ENCODE measurements around the gene LIPA. TPM values are rescaled to one million over a fixed set of nuclear protein-coding genes. Genes with fewer than 3 reads are reported as not detected.

LIPA gene
- total and polyA plus RNA-seq, 2 experiments from 2014 or later, result 113 to 134 TPM

DNA sequence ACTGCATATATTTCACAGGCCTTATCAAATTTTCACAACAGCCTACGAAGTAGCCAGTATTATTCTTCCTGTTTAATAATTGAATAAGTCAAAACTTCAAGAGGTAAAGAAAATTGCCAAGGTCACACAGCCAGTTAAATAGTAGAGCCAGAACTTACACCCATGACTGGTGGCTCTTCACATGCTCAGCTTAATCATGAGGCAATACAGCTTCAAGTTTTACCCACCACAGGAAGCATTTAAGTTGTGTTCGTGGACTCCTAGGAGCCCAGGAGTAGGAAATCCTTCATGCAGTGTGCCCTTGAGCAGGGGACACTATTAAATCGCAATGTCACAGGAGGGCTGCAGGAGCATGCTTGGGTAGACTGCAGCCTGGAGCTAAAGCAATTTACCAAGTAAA, 11.1 kb downstream of the LIPA start:
- Histone ChIP-seq H2AFZ (no peak overlapping the region), H3K4me3 (no peak overlapping the region), H3K9me3 (ENCODE audit: low read depth) (no peaks in the 10 kb centered on the region), H3K36me3 (ENCODE audit: low read depth) (peaks cover 11% of the 10 kb centered on the region; the same call in 1 of the 2 replicates), H3K27ac (no peak overlapping the region), H3K9ac (no peak overlapping the region), H3K27me3 (replicated peaks; ENCODE audit: insufficient read depth) (no peaks in the 10 kb centered on the region), H4K20me1 (ENCODE audit: insufficient read depth) (no peaks in the 10 kb centered on the region), H3F3A (ENCODE audit: insufficient read depth) (peaks cover 15% of the 10 kb centered on the region), H3K79me2 (ENCODE audit: insufficient read depth) (no peaks in the 10 kb centered on the region), H3K4me2 (ENCODE audit: unreplicated experiment) (no peak overlapping the region), H3K9me2 (ENCODE audit: insufficient read depth) (no peaks in the 10 kb centered on the region), H3K4me1 (ENCODE audit: insufficient read depth) (peaks cover 12% of the 10 kb centered on the region)
- 59 to 64% methylated on average over 3 of the region's 3 CpGs for WGBS, 2 experiments (ENCODE audit: low coverage in 1 of 2, low lambda C conversion rate in 2 of 2, missing lambda C conversion rate in 2 of 2)
- in situ Hi-C loops (cut with MboI), result no loop called here
- no peak for TF ChIP-seq EZH2 (IDR thresholded peaks at IDR 0.05; ENCODE audit: insufficient read depth, poor library complexity, severe bottlenecking)
- no peak for TF ChIP-seq EZH2phosphoT487 (IDR thresholded peaks at IDR 0.05; ENCODE audit: insufficient read depth, low read depth)
- no peak for DNase-seq

DNA sequence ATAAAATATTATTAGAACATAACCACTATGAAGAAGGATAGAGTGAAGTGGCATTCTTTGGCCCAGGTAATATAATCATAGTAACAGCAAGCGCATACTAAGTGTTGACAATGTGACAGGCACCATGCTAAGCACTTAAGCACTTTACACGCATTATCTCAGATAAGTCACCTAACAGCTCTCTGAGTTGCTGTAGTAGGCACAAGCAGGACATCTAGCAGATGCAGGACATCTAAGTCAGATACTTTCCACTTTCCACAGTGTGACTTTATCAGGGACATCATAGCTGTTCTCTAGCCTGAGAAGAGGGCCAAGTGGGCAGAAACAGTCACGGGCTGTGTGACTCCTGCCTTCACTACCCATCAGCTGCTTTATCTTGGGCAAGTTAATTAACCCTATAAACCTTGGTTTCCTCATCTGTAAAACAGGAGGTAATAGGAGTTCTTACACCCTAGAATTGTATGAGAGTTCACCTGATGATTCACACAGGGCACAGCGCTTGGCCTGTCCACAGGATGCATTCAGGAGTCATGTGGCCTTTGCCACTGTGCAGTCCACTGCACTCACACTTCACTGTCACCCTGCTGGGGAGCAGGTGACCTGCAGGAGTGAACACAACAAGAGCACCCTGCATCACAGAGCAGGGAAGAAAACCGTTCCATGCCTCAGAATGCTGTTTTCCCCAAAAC, 12.5 kb downstream of the LIPA start:
- in situ Hi-C loops (cut with MboI), result no loop called here
- H3K4me3 ChIP-seq, result no peak overlapping the region
- peaks cover 15% of the 10 kb centered on the region for H3F3A ChIP-seq (ENCODE audit: insufficient read depth)
- no peak overlapping the region for H3K9ac ChIP-seq
- no peak overlapping the region for H3K4me2 ChIP-seq (ENCODE audit: unreplicated experiment)
- peaks cover 7% of the 10 kb centered on the region; the same call in 1 of the 2 replicates for H3K36me3 ChIP-seq (ENCODE audit: low read depth)
- H3K79me2 ChIP-seq (ENCODE audit: insufficient read depth), result no peaks in the 10 kb centered on the region
- TF ChIP-seq EZH2 (IDR thresholded peaks at IDR 0.05; ENCODE audit: insufficient read depth, poor library complexity, severe bottlenecking) (no peak), EZH2phosphoT487 (IDR thresholded peaks at IDR 0.05; ENCODE audit: insufficient read depth, low read depth) (no peak)
- no peaks in the 10 kb centered on the region for H4K20me1 ChIP-seq (ENCODE audit: insufficient read depth)
- no peak overlapping the region for H2AFZ ChIP-seq
- no peaks in the 10 kb centered on the region for H3K9me2 ChIP-seq (ENCODE audit: insufficient read depth)
- 87 to 88% methylated on average over 5 of the region's 5 CpGs for WGBS, 2 experiments (ENCODE audit: low coverage in 1 of 2, low lambda C conversion rate in 2 of 2, missing lambda C conversion rate in 2 of 2)
- no peak for DNase-seq
- no peaks in the 10 kb centered on the region for H3K9me3 ChIP-seq (ENCODE audit: low read depth)
- no peaks in the 10 kb centered on the region for H3K27me3 ChIP-seq (replicated peaks; ENCODE audit: insufficient read depth)
- H3K27ac ChIP-seq, result no peak overlapping the region
- H3K4me1 ChIP-seq (ENCODE audit: insufficient read depth), result peaks cover 15% of the 10 kb centered on the region

GRCh38 chr10:89237849-89238248, 13.7 kb downstream of the LIPA start:
- in situ Hi-C loops (cut with MboI), result no loop called here

GRCh38 chr10:89236226-89236797, 15.3 kb downstream of the LIPA start:
- H3K27ac ChIP-seq, result peak overlapping the region; percentile 71
- no peaks in the 10 kb centered on the region for H3K9me2 ChIP-seq (ENCODE audit: insufficient read depth)
- peaks cover 15% of the 10 kb centered on the region for H3F3A ChIP-seq (ENCODE audit: insufficient read depth)
- TF ChIP-seq EZH2phosphoT487 (IDR thresholded peaks at IDR 0.05; ENCODE audit: insufficient read depth, low read depth), result no peak
- TF ChIP-seq EZH2 (IDR thresholded peaks at IDR 0.05; ENCODE audit: insufficient read depth, poor library complexity, severe bottlenecking), result no peak
- H3K9me3 ChIP-seq (ENCODE audit: low read depth), result no peaks in the 10 kb centered on the region
- no peaks in the 10 kb centered on the region for H3K79me2 ChIP-seq (ENCODE audit: insufficient read depth)
- no peaks in the 10 kb centered on the region for H4K20me1 ChIP-seq (ENCODE audit: insufficient read depth)
- H3K36me3 ChIP-seq (ENCODE audit: low read depth), result no peaks in the 10 kb centered on the region
- no peaks in the 10 kb centered on the region for H3K27me3 ChIP-seq (replicated peaks; ENCODE audit: insufficient read depth)
- 26 to 36% methylated on average over 4 of the region's 4 CpGs for WGBS, 2 experiments (ENCODE audit: low coverage in 1 of 2, low lambda C conversion rate in 2 of 2, missing lambda C conversion rate in 2 of 2)
- peak overlapping the region; percentile 62 for H3K9ac ChIP-seq
- no peak overlapping the region for H2AFZ ChIP-seq
- DNase-seq, result peak; percentile 70
- H3K4me3 ChIP-seq, result no peak overlapping the region
- in situ Hi-C loops (cut with MboI), result no loop called here
- peak overlapping the region; percentile 36 for H3K4me2 ChIP-seq (ENCODE audit: unreplicated experiment)
- H3K4me1 ChIP-seq (ENCODE audit: insufficient read depth), result peaks cover 15% of the 10 kb centered on the region

More at GRCh38 chr10:89237849-89238248, 13.7 kb downstream of the LIPA start:
- Histone ChIP-seq H3F3A (ENCODE audit: insufficient read depth) (peaks cover 15% of the 10 kb centered on the region), H3K4me1 (ENCODE audit: insufficient read depth) (peaks cover 15% of the 10 kb centered on the region), H3K9ac (no peak overlapping the region), H3K79me2 (ENCODE audit: insufficient read depth) (no peaks in the 10 kb centered on the region), H2AFZ (no peak overlapping the region), H3K9me3 (ENCODE audit: low read depth) (no peaks in the 10 kb centered on the region), H3K9me2 (ENCODE audit: insufficient read depth) (no peaks in the 10 kb centered on the region), H3K4me2 (ENCODE audit: unreplicated experiment) (no peak overlapping the region), H3K4me3 (no peak overlapping the region), H3K36me3 (ENCODE audit: low read depth) (0 out of 2 replicates have a peak, but pooled peaks cover 7% of the 10 kb centered on the region), H3K27ac (no peak overlapping the region), H3K27me3 (replicated peaks; ENCODE audit: insufficient read depth) (no peaks in the 10 kb centered on the region), H4K20me1 (ENCODE audit: insufficient read depth) (no peaks in the 10 kb centered on the region)
- DNase-seq, result no peak
- TF ChIP-seq EZH2 (IDR thresholded peaks at IDR 0.05; ENCODE audit: insufficient read depth, poor library complexity, severe bottlenecking), result no peak
- no peak for TF ChIP-seq EZH2phosphoT487 (IDR thresholded peaks at IDR 0.05; ENCODE audit: insufficient read depth, low read depth)

Measured in GM23248 (cell line).